ENCODE measurements around the gene MYL9.
"Not testable (repeated sequence)": the region's sequence is repeated elsewhere in the genome, so short reads cannot be mapped to it uniquely, and the experiment has no call there.

Gene MYL9

DNA sequence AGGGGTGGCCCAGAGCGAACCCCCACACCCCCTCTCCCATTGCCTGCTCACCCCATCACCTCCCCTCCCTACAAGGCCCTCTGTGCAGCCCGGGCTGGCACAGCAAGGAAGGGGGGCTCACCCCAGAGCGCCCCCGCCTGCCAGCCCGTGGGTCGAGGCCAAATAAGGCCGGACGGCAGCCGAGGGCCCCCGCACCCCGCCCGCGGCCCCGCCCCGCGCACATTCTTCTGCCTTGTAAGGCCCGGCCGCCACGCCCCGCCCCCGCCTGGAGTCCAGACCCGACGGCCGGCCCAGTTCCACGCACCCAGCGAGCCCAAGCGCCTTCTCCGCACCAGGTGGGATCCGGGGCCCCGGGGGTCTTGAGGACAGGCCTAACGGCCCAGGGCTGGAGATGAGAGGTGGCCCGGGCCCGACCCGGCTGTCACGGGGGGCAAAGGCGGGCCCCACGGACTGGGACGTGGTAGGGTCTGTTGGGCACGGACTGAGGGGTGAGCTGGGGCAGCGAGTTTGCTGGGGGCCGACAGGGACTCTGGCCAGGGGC is at the start of gene MYL9:
MYL9 (plus strand) TSS at position 293 of the 541 bp plus-strand sequence. CDS start 3,366 bp downstream, outside the sequence.
- DNase-seq: peak; percentile 27

GRCh38 chr20:36491901-36492617 is 49.3 kb upstream of the MYL9 start:
- peak; percentile 70 for DNase-seq

- DNase-seq: peak; percentile 18
These were observed 48.1 kb upstream of the MYL9 start for GRCh38 chr20:36493051-36493800.

DNA sequence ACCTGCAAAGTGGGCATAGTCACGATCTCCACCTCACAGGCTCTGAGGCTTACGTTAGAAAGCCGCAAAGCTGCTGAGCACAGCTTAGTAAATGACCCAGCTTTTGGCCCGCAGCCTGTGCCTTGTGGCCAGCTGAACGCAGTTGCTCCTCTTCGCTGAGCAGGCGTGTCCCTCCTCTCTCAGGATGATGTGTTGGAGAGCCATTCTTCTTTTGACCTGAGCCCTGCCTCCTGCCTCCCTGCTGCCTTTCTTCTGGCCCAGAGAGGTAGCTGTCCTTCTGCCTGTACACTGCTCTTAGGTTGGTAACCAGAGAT is 47.6 kb upstream of the MYL9 start:
- no peak for DNase-seq

- no peak for DNase-seq
These were observed 44.3 kb upstream of the MYL9 start for GRCh38 chr20:36496707-36497669.

DNA sequence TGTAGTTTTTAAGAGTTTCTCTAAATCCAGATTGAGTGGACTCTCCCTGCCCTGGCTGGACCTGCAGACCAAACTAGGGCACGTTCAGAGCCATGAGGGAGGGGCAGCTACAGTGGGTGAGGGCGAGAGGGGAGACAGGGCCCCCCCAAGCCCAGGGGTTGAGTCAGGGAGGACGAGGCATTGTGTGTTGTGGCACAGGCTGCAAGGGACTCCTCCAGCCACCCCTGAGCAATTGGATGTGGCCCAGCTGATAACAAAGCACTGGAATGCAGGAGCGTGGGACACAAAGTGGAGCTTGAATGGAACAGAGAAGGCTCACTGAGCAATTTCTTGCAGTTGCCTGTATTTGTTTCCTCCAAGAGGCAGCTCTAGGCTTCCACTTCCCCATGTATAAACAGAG is 43.5 kb upstream of the MYL9 start:
- no peak for DNase-seq

DNA sequence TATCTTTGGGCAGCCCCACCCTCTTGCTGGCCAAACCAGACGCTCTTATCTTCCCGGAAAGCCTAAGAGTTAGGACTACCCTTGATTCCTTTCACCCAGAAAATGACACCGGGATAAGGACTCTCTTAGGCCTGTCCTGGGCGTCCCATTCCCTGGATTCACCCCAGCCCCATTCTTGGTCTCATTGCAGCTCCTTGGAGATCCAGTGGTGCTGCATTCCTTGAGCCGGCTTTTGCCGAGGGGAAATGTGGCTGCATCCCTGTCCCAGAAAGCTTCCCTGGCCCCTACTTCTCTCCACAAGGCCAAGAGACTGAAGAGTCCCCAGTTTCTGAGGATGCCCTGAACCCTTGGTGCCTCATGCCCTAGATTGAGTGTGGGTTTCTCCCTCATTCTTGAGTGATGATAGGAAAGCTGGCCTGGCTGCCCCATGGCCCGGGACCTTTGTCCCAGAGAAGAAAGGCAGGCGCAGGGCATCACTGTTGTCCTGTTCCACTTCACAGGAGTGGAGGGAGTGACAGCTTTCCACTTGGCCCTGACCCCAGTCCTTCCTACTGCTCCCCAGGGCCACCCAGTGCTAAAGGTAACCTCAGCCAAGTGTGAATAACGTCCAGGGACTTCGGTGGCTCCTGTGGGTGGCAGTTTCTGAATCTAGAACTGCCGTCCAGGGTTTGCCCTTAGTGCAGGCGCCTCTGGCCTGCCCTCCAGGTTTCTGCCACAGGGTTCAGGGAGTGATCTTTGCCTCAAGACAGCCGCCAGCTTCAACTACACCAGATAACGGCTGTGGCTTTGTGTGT is 42.7 kb upstream of the MYL9 start:
- DNase-seq: no peak

GRCh38 chr20:36499211-36499610 is 42.1 kb upstream of the MYL9 start:
- DNase-seq: no peak

- DNase-seq: no peak
These were observed 41.4 kb upstream of the MYL9 start for GRCh38 chr20:36499723-36500501.

GRCh38 chr20:36501367-36502006 is 39.8 kb upstream of the MYL9 start:
- DNase-seq: peak; percentile 15

- DNase-seq: no peak
These were observed 37.0 kb upstream of the MYL9 start for GRCh38 chr20:36504295-36504694.

DNA sequence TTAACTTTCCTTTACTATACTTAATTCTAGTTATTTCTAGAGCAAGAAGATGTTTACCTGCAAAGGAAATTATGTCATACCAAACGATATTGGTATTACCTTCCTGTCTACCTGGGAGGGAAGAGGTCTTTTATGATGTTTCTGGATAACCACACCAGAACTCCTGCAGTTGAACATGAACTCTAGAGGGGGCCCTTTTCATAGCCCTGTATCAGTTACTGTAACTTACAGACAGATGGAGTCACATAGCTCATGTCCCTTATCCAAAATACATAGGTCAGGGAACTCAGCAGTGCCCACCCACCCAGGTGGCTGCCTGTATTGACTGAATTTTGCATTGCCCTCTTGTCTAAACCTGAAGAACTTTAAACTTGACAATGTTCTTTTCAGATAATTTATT is 35.1 kb upstream of the MYL9 start:
- no peak for DNase-seq

GRCh38 chr20:36507746-36508145 is 33.6 kb upstream of the MYL9 start:
- DNase-seq: no peak

DNA sequence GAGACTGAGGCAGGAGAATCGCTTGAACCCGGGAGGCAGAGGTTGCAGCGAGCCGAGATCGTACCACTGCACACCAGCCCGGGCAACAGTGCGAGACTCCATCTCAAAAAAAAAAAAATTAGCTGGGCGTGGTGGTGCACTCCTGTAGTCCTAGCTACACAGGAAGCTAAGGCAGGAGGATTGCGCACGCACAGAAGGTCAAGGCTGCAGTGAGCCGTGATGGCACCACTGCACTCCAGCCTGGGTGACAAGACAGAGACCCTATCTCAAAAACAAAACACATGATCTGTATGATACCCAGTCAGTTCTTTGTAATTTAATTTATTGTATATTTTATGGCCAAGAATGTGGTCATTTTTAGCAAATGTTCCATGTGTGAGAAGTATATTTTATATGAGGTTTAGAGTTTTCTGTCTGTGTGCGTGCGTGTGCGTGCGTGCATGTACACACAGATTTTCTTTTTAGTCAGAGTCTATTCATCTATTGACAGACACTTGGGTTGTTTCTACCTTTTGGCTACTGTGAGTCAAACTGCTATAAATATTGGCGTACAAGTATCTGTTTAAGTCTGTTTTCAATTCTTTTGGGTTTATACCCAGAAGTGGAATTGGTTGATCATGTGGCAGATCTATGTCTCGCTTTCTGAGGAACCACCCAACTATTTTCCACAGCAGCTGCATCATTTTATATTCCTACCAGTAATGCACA is 22.2 kb upstream of the MYL9 start:
- peak; percentile 29 for DNase-seq

GRCh38 chr20:36519944-36520343 is 21.4 kb upstream of the MYL9 start:
- no peak for DNase-seq

DNA sequence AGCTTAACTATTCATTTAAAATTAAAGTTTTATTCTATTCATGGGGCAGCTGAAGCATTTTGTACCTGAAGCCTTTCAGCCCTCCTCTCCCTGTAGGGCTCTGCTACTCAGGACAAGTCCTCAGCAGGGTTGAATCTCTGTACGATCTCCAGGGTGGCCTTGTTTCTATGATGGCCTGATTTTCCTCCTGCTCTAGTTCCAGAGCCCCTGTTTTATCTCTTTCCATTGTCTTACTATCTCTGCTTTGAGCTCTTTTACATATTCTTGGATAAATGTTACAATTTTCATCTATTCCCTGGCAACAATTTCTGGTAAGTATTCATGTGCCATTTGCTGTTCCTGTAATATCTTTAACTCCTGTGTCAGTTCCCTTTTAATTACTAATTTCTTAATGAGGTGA is 19.8 kb upstream of the MYL9 start:
- no peak for DNase-seq

GRCh38 chr20:36522412-36522811 is 18.9 kb upstream of the MYL9 start:
- DNase-seq: not testable (repeated sequence)

- DNase-seq: no peak
These were observed 18.0 kb upstream of the MYL9 start for GRCh38 chr20:36523341-36523740.

- no peak for DNase-seq
These were observed 15.5 kb upstream of the MYL9 start for GRCh38 chr20:36525620-36526365.
